NOMO-1 (cell line): ENCODE measurements around the gene APOBEC3C.
"Not testable (repeated sequence)": the region's sequence is repeated elsewhere in the genome, so short reads cannot be mapped to it uniquely, and the experiment has no call there.

ENCODE experiments used
- DNase-seq, 2 experiments: peaks; one replicate each; lab custom pipeline; 2025; ENCODE audit not compliant: unreplicated experiment in 2 of 2; lab: John Stamatoyannopoulos, UW

Gene APOBEC3C

DNA sequence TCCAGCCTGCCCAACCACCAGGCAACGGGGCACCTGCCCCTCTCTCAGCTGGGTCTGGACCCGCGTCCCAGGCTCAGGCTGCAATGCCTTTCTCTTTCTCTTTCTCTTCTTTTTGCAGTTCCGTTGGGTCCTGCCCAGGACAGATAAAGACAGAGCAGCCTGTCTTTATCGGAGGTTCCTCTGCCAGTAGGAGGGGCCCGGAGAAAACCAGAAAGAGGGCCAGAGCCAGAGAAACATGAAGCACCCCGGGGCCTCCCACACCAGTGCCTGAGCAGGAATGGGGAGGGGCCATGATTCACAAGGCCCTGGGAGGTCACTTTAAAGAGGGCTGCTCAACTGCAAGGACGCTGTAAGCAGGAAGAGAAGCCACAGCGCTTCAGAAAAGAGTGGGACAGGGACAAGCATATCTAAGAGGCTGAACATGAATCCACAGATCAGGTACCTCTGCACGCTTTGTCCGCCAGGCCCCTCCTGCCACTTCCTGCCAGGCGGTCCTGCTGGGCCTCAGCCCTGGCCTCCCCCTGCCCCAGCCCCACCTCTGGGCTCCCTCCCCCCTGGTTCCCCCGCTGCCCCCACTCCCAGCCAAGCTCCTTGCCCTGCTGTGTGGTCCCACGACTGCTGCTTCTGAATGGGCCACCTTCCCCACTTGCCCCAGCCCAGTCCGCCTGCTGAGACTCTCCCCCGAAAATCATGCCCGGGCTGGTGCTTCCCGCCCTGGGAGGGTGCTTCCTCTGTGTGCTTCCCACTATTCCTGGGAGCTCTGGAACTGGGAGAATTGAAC, at the start of gene APOBEC3C:
Gene APOBEC3C (plus strand): TSS at position 316 of the 781 bp plus-strand sequence. CDS start 106 bp downstream, at position 422.
- DNase-seq = peak; percentile 81 to 90

DNA sequence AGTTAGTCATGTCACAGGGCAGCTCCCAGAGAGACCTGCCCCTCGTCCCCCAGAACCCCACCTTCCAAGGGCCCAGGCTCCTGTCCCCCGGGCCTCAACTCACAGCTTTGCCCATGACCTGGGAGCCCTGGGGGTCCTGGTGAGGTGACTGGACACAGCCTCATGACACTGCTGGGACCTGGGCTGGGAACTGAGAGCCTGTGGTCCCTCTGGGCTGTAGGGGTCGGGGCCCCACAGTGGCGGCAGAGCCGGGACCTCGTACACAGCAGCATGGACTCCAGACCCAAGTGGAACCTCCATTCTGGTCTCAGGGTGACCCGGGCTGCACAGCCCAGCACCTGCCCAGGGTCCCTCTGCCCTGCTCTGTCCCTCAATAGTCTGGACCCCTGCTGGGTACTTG, 49.8 kb upstream of the APOBEC3C start:
- DNase-seq = no peak

DNA sequence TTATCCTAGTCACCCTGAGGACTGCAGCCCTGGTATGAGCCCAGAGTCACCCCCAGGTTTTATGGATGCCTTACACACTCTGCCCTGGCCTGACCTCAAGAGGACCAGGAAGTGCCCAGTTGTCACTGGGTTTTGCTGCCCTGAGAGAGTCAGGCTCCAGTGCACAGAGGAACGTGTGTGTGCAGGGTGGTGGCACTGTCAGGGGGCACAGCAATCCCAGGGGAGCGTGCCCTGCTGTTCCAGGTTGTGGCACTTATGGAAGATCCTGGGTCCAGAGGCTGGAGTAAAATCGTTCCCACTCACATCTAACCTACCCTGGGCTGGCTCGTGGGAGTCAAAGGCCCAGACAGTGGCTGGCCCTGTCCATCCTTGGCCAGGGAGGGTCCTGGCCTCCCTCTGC, 49.1 kb upstream of the APOBEC3C start:
- no peak for DNase-seq

DNA sequence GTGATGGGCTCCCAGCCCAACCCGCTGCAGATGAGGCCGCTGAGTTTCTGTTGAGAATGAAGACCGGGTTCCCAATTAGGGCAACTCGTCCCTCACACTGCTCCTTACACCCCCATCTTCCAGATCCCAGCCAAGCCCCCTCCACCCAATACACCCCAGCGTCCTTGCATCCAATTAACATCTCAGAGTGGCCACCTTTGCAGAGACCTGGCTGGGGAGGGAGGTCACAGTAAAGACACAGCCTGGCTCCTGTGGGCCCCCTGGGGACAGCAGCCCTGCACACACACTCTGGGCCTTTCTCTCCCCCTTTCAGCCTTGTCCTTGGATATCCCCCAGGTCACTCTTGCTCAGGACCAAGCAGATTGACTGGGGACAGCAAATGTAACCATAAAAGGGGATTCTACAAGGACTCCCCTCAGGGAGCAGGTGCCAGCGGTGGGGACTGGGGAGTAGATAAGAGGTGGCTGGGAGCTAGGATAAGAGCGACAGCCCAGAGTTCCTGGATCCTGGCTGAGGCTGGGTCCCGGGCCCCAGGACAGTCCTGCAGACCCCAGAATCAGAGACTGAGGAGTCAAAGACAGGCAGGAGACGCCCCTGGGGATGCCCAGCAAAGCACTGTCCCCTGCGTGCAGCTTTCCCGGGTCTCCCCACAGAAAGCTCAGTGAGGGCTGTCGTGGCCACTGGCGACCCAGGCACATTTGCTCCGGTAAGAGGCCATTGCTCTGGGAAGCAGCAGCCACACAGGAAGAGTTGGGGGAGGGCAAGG, 48.3 kb upstream of the APOBEC3C start:
- DNase-seq = no peak

DNA sequence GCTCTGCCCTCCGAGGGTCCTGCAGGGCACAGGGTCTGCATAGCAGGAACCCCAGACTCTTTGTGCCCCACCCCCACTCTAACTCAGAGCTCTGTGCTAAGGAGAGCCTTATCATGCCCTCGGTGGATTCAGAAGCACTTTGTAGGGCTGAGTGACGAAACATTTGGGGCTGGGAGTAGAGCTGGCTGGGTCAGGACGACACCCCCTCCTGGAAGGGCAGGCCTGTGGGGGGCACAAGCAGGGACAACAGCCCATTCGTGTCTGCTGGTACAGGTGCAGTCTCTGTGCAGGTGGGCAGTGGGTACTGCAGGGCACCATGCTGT, 47.7 kb upstream of the APOBEC3C start:
- DNase-seq = no peak

DNA sequence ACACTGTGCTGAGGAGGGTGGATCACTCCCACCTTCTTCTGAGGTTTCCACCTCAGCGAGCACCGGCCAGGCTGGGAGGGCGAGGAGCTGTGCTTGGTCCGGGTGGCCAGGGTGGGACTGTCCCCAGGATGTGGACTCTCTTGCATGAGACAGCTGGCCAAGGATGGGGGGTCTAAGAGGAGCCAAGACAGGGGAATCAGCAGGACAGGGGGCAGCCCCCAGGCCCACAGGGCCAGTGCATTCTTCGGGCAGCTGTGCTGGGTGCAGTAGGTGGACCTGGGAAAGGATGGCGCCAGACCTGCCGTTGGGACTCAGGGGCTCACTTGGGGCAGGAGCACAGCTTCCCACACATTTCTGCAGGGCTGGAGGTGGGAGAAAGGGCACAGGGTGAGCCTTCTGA, 47.1 kb upstream of the APOBEC3C start:
- DNase-seq = no peak

DNA sequence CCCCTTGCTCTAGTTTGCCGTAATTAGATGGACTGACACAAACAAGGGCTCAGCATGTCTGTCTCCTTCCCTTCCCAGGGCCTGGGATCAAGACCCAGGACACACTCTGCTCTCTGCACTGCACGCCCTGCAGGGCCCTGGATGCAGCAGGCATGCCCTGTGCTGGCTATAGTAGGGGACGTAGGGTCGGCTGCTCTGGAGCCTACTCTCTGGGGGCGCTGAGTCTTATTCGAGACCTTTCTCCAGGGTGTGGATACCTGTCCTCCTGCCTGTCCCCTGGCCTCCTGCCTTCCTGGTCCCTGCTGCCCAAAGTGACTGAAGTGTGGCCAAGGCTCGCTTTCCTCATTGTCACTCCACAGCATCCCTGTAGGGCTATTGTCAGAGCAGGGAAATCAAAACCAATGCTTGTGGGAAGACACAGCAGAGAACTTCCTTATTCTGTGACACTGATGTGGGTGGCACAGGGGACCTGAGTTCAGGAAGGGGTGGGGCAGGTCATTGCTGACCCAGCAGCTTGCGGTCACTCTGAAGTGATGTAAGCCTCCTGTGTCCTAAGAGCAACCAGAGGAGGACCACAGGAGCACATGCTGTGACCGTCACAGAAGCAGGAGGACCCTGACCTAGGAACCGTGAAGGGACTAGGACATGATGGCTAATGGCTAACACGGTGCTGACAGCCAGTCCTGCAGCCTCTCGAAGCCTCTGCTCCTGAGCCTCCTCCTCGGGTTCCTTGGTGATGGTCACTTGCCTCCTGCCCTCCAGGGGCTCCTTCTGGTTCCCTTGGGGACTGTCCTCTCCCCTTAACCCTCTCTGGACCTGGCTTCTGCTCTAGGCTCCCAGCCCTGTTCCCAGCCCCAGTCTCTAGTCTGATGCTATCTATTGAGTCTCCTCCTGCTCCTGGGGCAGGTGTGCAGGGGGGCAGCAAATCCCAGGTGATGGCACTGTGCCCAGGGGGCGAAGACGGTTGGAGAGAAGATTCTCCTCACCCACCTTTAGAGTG, 46.3 kb upstream of the APOBEC3C start:
- peak; percentile 83 to 87 for DNase-seq

DNA sequence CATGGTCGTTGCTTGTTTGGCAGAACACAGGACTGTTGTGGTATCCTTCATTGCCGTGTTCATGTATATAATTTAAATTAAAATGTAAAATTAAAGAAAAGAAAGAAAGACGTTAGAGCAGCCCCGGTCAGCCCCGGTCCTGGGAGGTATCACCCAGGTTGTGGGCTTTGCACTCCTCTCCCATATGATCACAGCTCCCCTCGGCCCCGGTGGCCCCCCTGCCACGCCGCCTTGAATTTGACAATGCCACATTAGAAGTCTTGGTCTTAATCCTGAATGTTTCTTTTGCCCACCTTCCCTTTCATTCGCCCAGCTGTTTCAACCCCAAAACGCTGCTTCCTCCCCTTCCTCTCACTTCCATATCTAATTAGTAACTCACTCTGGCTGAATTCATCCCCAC, 45.3 kb upstream of the APOBEC3C start:
- DNase-seq = no peak

DNA sequence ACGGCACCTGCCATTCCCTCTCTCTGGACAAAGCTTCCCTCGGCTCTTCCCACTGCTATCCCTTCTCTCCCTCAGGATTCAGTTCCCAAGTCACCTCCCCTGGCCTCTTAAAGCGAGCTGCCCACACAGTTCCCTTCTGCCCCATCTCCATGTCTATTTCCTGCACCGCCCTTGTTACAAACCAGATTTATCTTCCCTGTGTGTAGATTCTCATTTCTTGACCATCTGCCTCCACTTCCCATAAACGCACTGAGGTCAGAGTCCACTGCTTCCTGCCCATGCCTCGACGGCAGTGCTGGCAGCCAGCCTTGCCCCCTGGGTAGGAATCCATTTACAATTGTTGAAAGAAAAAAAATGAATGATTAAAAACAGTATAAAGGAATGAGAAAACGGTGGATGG, 43.5 kb upstream of the APOBEC3C start:
- no peak for DNase-seq

DNA sequence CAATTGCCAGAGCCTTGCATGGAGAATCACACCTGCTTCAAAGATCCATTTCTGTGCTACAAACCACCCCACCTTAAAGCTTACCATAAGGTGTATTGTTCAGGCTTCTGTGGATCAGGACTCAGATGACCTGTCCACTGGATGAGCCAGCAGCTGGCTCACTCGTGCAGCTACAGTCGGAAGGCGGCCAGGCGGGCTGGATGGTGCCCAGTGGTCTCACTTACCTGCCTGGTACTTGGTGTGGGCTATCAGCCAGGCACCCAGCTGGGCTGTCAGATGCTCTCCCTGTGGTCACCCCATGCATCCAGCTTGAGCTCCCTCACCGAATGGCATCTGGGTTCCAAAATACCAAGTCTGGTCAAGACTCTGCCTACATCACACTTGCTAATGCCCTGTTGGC, 42.9 kb upstream of the APOBEC3C start:
- no peak for DNase-seq

DNA sequence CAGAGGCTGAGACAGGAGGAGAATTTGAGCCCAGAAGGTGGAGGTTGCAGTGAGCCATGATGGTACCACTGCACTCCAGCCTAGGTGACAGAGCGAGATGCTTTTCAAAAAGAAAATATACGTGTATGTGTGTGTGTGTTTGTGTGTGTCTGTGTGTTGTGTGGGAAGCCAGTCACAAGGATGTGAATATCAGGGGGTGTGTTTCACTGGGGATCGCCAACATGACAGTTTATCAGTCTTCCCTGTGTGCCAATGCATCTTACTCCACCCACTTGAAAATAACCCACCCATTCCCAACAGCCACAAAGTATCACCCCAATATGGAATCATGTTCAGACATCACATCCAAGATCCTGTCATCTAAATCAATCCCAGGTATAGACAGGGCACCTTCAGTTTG, 42.3 kb upstream of the APOBEC3C start:
- no peak for DNase-seq

DNA sequence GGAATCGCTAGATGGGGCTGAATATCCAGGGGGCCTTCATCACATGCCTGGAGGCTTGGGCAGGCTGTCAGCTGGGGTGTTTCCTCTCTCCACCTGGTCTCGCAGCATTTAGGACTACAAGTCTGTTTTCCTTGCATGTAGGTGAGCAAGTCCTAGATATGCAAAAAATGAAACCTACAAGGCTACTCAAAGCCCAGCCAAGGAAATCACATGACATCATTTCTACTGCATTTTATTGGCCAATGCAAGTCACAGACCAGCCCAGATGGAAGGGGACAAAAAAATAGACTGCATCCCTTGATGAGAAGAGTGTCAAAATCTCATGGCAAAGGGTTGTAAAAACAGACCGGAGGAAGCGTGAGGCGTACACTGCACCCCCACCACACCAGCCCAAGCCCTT, 41.5 kb upstream of the APOBEC3C start:
- no peak for DNase-seq

DNA sequence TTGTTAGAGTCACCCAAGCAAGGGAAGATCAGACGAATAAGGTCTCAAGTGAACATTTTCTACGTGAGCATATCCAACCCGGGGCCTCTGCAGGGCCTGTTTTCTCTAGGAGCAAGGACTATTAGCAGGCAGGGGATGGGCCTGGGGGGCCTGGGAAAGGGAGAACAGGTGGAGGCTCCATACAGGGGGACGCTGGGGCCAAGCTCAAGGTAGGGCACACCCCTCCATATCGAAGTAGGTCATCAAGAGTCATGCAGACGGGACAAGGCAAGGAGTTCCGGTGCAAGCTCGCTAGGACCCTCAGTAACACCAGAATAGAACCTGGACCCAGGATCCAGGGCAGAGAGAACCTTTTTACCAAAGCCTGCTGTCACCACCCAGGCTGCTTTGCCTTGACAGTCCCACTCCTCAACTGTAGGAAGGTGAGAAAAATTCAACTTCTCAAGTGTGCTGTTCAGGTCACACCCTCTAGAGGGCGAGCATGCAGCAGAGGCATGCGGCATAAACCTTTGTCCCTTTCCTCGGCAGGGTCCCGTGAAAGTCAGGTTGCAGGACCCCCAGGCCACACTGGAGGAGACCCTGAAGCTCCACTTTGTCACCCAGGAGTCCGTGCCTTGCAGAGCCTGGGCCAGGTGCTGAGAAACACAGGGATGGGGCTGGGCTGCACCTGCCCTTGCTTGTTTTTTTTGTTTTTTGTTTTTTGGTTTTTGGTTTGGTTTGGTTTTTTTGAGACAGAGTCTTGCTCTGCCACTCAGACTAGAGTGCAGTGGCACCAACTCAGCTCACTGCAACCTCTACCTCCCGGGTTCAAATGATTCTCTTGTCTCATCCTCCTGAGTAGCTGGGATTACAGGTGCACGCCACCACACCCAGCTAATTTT, 40.5 kb upstream of the APOBEC3C start:
- peak in 1 of 2 experiments; percentile 26 for DNase-seq

DNA sequence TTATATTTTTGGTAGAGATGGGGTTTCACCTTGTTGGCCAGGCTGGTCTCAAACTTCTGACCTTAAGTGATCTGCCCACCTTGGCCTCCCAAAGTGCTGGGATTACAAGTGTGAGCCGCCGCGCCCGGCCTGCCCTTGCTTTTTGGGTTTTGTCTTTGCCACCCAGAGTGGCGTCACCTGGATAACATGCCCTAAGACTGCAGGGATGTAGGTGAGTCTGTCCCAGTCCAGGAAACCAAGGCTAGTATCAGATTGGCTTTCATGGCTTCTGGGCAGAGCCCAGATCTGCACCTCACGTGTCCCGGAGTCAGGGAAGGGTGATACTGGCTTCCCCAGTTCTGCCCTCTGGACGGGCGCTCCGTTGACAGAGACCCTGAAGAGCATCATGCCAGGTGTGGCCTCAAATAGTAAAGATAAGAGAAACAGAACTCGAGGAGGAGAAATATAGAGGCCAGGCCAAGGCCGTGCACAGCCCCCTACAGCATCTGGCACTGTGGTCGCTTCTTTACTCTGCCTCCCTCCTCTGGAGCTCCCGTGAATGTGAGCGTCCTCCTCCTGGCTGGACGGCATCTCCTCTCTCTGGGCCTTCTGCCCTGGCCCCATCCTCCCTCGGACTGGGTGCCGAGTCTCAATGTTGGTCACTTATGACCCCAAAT, 39.8 kb upstream of the APOBEC3C start:
- no peak for DNase-seq

DNA sequence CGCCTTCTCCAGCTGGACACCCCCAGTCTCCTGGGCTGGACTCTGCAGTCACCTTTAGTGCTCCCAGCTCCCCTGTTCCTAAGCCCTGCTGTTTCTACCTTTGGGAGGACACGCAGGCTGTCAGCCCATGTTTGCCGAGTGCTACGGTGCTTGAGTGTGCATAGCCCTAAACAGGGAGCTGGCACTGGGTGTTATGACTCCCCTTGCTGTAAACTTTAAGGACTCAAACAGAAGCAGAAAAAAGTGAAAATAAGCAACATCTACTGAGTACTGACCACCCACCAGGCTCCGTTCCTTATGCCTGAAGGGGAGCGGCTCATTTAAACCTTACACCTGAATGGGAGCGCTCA, 39.3 kb upstream of the APOBEC3C start:
- DNase-seq = no peak

DNA sequence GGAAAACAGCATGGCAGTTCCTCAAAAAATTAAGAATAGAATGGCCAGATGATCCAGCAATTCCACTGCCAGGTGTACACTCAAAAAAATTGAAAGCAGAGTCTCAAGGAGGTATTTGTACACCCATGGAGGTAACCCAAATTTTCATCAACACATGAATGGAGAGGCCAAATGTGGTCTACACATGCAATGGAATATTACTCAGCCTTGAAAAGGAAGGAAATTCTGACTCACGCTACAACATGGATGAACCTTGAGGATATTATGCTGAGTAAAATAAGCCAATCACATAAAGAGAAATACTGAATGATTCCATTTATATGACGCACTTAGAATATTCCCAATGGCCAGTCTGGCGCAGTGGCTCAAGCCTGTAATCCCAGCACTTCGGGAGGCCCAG, 36.8 kb upstream of the APOBEC3C start:
- not testable (repeated sequence) for DNase-seq

DNA sequence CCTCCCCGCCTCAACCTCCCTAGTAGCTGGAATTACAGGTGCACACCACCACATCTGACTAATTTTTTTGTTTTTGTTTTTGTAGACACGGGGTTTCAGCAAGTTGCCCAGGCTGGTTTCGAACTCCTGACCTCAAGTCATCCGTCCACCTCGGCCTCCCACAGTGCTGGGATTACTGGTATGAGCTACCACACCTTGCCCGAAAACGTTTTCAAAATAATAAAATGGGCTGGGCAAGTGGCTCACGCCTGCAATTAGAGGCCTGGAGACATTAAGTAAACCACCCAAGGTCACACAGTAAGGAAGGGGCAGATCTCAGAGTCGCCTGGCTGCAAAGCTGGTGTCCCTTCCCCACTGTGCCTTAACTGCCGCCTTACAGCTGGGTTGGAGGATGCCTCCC, 33.5 kb upstream of the APOBEC3C start:
- DNase-seq = not testable (repeated sequence)

DNA sequence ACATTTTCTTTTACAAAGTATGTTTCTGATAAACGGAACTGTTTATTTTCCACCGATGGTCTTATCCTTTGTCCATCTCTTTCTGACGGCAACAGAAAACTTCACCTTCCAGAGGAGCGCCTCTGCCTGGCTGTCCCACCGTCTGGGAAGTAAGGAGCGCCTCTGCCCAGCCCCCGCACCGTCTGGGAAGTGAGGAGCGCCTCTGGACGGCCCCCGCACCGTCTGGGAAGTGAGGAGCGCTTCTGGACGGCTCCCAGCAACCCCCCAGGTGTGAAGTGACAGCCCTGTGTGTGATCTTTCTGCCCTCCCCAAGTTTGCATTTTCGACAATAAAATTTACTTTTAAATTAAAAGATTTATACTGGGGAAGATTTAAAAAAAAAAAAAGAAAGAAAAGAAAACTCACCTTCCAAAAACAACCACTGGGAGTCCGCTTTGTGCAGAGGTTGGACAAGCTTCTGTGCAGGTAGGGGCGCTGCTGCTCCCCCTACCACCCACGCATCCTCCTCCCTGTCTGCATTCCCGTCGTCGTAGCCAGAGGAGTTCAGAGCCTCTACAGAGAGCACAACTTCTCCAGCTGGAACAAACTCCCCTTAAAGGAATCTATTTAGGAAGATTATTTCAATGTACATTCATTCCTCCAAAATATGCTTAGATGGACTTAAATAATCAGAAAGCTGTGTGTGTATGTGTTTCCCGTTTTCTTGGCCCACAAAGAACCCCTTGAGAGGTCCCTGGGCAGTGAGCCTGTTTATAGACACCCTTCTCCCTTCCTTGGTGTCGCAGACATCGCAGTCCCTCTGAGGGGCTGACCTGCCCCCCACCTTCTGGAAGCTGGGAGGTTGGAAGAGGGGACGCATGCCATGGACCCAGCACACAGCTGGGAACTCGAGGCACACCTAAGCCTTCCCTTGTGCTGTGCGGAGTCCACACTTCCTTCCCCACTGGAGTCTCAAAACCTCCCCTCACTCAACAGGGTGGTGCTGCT, 32.8 kb upstream of the APOBEC3C start:
- no peak for DNase-seq
